Immature natural killer cell (primary cell): ENCODE results near the gene KIAA0513. TPM values are rescaled to one million over a fixed set of nuclear protein-coding genes. Genes with fewer than 3 reads are reported as not detected.

Experiments
- DNase-seq, 3 donors: peaks; one replicate each; pipeline ENCODE4 v3.0.0; 2022; ENCODE audit warnings: mixed read lengths in 1 of 3
- H3K27ac Mint-ChIP-seq, 6 donors: one replicate each; pipeline ENCODE4 v1.8.0; 2020; ENCODE audit warnings: mixed read lengths in 6 of 6, mild to moderate bottlenecking in 5 of 6, inconsistent platforms in 4 of 6, moderate library complexity in 3 of 6
- H3K27me3 Mint-ChIP-seq, 3 donors: one replicate each; pipeline ENCODE4 v1.8.0; 2020 to 2021; ENCODE audit warnings: low read depth in 3 of 3, mild to moderate bottlenecking in 3 of 3, mixed read lengths in 3 of 3, moderate library complexity in 3 of 3, inconsistent platforms in 1 of 3
- H3K36me3 Mint-ChIP-seq, 3 donors: one replicate each; pipeline ENCODE4 v1.8.0; 2020; ENCODE audit warnings: mixed read lengths in 3 of 3, inconsistent platforms in 2 of 3, mild to moderate bottlenecking in 2 of 3
- H3K4me1 Mint-ChIP-seq, 2 donors: one replicate each; pipeline ENCODE4 v1.8.0; 2020; ENCODE audit warnings: inconsistent platforms in 2 of 2, mild to moderate bottlenecking in 2 of 2, mixed read lengths in 2 of 2, moderate library complexity in 1 of 2
- H3K4me3 Mint-ChIP-seq, 5 donors: one replicate each; pipeline ENCODE4 v1.8.0; 2020; ENCODE audit warnings: mild to moderate bottlenecking in 5 of 5, mixed read lengths in 5 of 5, inconsistent platforms in 3 of 5, moderate library complexity in 3 of 5
- H3K9me3 Mint-ChIP-seq, 6 donors: one replicate each; pipeline ENCODE4 v1.8.0; 2020; ENCODE audit warnings: mild to moderate bottlenecking in 6 of 6, mixed read lengths in 6 of 6, inconsistent platforms in 4 of 6, moderate library complexity in 3 of 6
- polyA plus RNA-seq, 3 donors: library from polyadenylated mRNA; unstranded; fragments of 300-500 nt; fragmentation: Illumina TruSeq; gene quantifications; one replicate each; pipeline ENCODE4 v1.2.3, GENCODE V29; 2021

KIAA0513 gene
- polyA plus RNA-seq, 3 donors from 2014 or later = 0.11 to 8.7 (median 4.4) TPM

DNA sequence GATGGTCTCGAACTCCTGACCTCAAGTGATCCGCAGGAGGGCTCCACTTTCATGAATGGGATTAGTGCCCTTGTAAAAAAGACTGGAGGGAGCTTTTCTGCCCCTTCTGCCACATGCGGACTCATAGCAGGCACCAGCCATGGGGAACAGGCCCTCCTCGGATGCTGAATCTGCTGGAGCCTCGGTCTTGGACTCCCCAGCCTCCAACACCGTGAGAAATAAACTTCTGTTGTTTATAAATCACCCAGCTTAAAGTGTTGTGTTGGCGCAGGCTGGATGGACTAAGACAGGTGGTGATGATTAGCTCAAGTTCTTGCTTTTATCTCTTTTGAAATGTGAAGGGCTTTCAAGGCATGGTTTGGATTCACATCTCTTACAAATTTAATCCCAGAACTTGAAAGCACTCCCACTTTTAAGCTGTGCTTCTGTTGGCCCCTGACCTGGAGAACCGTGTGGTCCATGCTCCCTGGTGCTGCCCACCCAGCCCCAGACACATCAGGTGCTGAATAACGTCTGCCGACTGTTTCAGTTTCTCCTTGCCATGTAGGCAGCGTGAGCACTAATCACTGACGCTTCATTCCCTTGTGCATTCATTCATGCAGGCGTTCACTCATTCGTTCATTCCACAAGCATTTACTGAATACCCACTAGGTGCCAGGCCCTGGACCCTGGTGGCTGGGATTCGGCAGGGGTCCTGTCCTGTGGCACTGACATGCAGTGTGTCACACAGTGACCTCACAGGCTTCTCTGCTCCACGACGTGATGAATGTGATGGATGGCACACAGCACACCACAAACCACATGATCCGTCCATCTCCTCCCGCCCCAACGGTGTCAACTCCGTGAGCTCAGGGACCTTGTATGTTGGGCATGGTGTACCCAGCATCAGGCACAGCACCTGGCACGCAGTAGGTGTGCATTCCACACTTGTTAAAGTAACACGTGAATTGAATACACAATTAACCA, 75.8 kb downstream of the KIAA0513 start:
- peak overlapping the region; percentile 70 to 90 (median 83) for H3K4me3 Mint-ChIP-seq
- H3K27me3 Mint-ChIP-seq = peaks cover 4 to 28% (median 15%) of the 10 kb centered on the region in 3 donors
- peaks cover 0 to 3% (median 0%) of the 10 kb centered on the region in 3 donors for H3K36me3 Mint-ChIP-seq
- peak overlapping the region; percentile 93 to 100 (median 94) for H3K27ac Mint-ChIP-seq
- DNase-seq = peak; percentile 65 to 71 (median 69)
- H3K9me3 Mint-ChIP-seq = no peaks in the 10 kb centered on the region
- H3K4me1 Mint-ChIP-seq = peaks cover 80 to 89% of the 10 kb centered on the region in 2 donors

DNA sequence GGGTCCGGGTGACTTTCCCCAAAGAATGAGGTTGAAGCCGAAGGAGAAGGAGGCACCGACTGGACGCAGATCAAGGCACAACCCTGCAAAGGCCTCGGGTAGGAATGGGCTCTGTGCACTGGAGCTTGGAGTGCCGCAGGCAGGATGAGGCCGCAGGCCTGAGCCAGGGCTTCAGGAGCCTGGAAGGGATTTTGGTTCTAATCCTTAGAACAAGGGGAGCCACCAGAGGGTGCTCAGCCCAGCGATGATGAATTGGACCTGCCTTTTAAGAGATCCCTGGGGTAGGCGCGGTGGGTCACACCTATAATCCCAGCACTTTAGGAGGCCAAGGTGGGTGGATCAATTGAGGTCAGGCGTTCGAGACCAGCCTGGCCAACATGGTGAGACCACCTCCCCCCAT, 76.6 kb downstream of the KIAA0513 start:
- Mint-ChIP-seq H3K4me1 (peaks cover 78 to 84% of the 10 kb centered on the region in 2 donors), H3K27me3 (peaks cover 4 to 28% (median 15%) of the 10 kb centered on the region in 3 donors), H3K27ac (peak overlapping the region; percentile 93 to 100 (median 94)), H3K9me3 (no peaks in the 10 kb centered on the region), H3K4me3 (peak overlapping the region; percentile 70 to 90 (median 83)), H3K36me3 (peaks cover 0 to 3% (median 0%) of the 10 kb centered on the region in 3 donors)
- no peak for DNase-seq

DNA sequence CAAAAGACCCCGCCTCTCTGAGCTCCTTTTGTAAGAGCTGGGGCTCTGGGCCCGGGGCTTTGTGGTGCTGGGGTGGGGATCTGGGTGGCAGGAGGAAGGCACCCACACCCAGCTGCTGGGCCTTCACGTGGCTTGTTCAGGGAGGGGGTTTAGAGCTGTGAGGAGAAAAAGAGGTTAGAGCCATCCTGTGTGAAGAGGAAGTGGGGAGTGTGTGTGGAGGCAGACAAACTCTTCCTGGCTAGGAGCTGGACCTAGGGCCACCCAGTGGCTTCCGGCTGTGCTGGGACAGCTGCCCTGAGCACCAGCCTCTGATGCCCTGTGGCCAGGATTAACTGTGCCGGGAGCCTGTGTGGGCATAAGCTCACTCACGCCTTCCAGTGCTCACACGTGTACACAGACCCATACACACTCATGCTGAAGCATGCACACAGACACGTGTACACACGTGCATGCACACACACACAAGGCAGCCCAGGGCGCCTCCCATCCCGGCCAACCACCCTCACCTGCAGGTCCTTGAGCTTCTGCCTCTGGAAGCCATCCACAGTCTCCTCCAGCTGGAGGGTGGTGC, 77.3 kb downstream of the KIAA0513 start:
- H3K36me3 Mint-ChIP-seq = peaks cover 0 to 3% (median 0%) of the 10 kb centered on the region in 3 donors
- no peaks in the 10 kb centered on the region for H3K9me3 Mint-ChIP-seq
- peaks cover 4 to 22% (median 12%) of the 10 kb centered on the region in 3 donors for H3K27me3 Mint-ChIP-seq
- H3K27ac Mint-ChIP-seq = peak overlapping the region; percentile 93 to 100 (median 94)
- H3K4me3 Mint-ChIP-seq = peak overlapping the region; percentile 70 to 90 (median 77)
- DNase-seq = peak; percentile 89 to 91 (median 90)
- H3K4me1 Mint-ChIP-seq = peaks cover 71 to 81% of the 10 kb centered on the region in 2 donors

DNA sequence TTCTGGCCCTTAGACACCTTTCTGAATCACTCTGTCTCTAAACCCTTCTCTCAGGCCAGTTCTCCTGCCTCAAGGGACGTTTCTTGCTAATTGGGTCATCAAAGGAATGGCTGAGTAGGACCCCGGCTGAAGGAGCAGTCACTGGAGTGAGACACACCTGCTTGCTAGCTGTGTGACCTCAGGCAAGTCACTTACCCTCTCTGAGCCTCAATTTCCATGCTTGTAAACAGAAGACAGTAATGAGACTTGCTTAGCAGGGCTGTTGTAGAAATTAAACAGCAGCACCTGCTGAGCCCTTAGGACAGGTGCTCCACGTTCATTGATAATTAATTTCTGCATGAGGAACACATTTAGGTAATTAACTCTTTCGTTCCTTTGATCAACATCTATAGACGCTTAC, 77.9 kb downstream of the KIAA0513 start:
- Mint-ChIP-seq H3K9me3 (no peaks in the 10 kb centered on the region), H3K36me3 (peaks cover 0 to 3% (median 0%) of the 10 kb centered on the region in 3 donors), H3K4me1 (peaks cover 65 to 75% of the 10 kb centered on the region in 2 donors), H3K27ac (peak overlapping the region; percentile 93 to 100 (median 94)), H3K4me3 (peak overlapping the region; percentile 70 to 90 (median 77)), H3K27me3 (peaks cover 4 to 19% (median 9%) of the 10 kb centered on the region in 3 donors)
- no peak for DNase-seq

DNA sequence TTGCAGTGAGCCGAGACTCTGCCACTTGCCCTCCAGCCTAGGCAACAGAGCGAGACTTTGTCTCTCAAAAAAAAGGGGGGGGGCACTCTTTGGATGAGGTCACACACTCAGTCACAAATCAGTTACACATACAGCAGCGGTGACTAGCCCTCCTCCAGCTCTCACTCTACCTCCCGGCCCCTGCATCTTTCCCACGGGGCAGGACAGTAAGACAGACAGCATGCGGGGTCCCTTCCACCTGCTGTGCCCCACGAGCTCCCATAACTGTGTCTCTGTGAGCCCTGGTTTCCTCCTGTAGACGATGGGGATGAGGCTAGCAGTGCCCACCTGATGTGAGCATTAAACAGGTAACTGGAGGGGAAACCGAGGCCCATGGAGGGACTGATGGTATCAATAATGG, 79.5 kb downstream of the KIAA0513 start:
- Mint-ChIP-seq H3K9me3 (no peaks in the 10 kb centered on the region), H3K27me3 (peaks cover 3 to 11% (median 7%) of the 10 kb centered on the region in 3 donors), H3K4me1 (peaks cover 55 to 66% of the 10 kb centered on the region in 2 donors), H3K4me3 (no peak overlapping the region), H3K36me3 (peaks cover 0 to 1% (median 0%) of the 10 kb centered on the region in 3 donors), H3K27ac (peak overlapping the region in 3 of 6 donors; percentile 17 to 100 (median 94))
- DNase-seq = no peak

DNA sequence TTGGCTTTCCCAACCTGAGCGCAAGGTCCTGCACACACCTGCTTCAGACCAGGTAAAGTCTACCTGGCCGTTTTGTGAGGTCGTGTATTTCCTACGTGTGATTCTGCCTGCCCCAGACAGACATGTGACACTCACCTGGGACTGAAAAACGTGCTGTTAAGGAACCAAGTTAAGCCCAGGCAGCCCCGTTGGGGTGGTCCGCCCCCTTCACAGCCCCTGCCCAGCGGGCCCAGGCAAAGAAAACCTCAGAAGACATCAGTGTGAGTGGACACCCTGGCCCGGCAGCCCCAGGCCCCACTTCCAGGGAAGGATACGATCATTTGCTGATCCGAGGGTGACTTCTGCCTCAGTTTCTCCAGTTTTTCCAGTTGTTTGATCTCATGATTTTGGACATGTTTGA, 79.9 kb downstream of the KIAA0513 start:
- Mint-ChIP-seq H3K4me1 (peaks cover 53 to 62% of the 10 kb centered on the region in 2 donors), H3K27me3 (peaks cover 3 to 10% (median 7%) of the 10 kb centered on the region in 3 donors), H3K9me3 (no peaks in the 10 kb centered on the region), H3K27ac (peak overlapping the region in 5 of 6 donors; percentile 4 to 94 (median 55)), H3K4me3 (no peak overlapping the region), H3K36me3 (no peaks in the 10 kb centered on the region)
- no peak for DNase-seq

DNA sequence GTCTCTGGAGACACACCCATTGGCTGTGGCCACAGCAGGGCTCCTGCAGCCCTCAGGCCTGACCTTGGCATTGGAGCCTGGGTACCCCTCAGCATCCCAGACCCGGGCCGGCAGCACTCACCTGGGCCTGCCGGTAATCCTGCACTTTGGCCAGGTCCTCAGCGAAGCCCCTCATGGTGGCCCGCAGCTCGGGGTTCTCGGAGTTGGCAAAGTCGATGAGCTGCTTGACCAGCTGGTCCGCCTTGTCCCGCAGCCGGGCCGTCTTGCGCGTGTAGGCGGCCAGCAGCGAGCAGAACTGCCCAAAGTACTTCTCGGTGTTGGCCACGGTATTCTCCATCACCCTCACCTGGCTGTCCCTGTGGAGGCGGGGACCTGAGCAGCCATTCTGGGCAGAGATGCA, 82.5 kb downstream of the KIAA0513 start:
- no peak overlapping the region for H3K4me3 Mint-ChIP-seq
- no peaks in the 10 kb centered on the region for H3K36me3 Mint-ChIP-seq
- H3K27ac Mint-ChIP-seq = no peak overlapping the region
- peaks cover 43 to 62% of the 10 kb centered on the region in 2 donors for H3K4me1 Mint-ChIP-seq
- peaks cover 2 to 6% (median 4%) of the 10 kb centered on the region in 3 donors for H3K27me3 Mint-ChIP-seq
- H3K9me3 Mint-ChIP-seq = peaks cover 0 to 1% (median 0%) of the 10 kb centered on the region in 6 donors
- DNase-seq = no peak

DNA sequence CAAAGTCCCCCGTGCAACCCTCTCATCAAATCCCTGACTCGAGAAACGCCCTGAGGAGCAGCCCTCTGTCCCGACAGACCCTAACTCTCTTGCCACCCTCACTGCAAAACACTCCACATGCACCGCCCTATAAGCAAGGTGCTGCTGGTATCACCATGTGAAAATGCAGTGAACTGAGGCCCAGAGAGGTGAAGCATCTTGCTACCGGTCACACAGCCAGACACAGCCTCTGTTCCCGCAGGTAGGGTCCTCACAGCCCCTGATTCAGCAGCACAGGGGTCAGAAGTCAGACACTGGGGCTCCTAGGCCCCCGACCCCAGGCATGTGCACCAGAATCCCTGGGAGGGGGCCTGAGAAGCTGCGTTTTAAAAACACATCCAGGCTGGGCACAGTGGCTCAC, 83.6 kb downstream of the KIAA0513 start:
- Mint-ChIP-seq H3K36me3 (no peaks in the 10 kb centered on the region), H3K4me3 (no peak overlapping the region), H3K4me1 (peaks cover 38 to 57% of the 10 kb centered on the region in 2 donors), H3K9me3 (peaks cover 0 to 1% (median 0%) of the 10 kb centered on the region in 6 donors), H3K27ac (peak overlapping the region in 2 of 6 donors; percentile 80 to 81), H3K27me3 (peaks cover 6% of the 10 kb centered on the region in 3 donors)
- DNase-seq = no peak

DNA sequence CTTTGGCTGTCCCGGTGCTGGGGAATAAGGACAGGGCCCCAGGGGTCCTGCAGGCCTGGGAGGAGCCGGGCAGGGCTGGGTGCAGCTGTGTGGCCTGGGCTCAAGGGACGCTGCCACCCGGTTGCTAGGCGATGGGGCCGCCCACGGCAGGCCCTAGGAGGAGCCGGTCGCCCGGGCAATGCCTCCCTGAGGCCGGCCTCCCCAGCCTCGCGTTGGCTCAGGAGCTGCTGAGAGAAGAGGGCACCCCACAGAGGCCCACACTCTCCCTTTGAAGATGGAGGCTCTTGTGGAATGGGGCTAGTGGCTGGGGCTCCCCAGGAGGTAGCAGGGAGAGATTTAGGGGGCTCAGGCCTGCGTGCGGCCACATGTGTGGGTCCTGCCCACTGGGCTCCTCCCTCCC, 84.8 kb downstream of the KIAA0513 start, which contains the start of gene CIBAR2:
Gene CIBAR2, minus strand, starts transcription at position 109 of the 400 bp plus-strand sequence. CDS start 120 bp downstream, outside the sequence.
- no peaks in the 10 kb centered on the region for H3K36me3 Mint-ChIP-seq
- peaks cover 35 to 55% of the 10 kb centered on the region in 2 donors for H3K4me1 Mint-ChIP-seq
- H3K9me3 Mint-ChIP-seq = peaks cover 0 to 1% (median 0%) of the 10 kb centered on the region in 6 donors
- no peak for DNase-seq
- no peak within 1 kb of the TSS for H3K4me3 Mint-ChIP-seq
- peaks cover 5 to 6% (median 6%) of the 10 kb centered on the region in 3 donors for H3K27me3 Mint-ChIP-seq
- peak within 1 kb of the TSS in 4 of 6 donors; percentile 23 to 74 (median 46) for H3K27ac Mint-ChIP-seq

DNA sequence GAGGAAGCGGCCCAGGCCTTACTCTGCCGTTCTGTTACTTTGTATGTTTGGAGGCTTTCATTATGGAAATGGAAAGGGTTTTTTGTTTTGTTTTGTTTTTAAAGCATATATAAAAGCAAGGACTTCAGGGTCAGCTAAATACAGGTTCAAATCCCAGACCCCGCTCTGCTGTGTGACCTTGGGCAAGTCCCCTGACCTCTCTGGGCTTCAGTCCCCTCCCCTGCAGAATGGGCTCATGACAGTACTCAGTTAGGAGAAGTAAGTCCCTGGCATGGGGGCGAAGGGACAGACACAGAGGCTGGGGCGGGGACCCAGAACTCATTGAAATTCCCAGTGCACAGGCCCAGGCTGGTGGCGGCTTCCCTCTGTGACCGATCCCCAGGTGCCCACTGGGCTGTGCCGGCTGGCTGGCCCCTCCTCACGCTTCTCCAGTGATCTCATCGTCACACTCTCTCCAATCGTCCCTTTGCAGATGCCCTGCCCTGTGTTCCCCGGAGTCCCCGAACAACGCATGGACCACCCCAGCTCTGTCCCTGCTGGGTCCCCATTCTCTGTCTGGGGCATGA, 85.7 kb downstream of the KIAA0513 start:
- no peak overlapping the region for H3K4me3 Mint-ChIP-seq
- peak overlapping the region in 5 of 6 donors; percentile 17 to 98 (median 54) for H3K27ac Mint-ChIP-seq
- H3K4me1 Mint-ChIP-seq = peaks cover 32 to 49% of the 10 kb centered on the region in 2 donors
- DNase-seq = no peak
- peaks cover 5 to 7% (median 6%) of the 10 kb centered on the region in 3 donors for H3K27me3 Mint-ChIP-seq
- H3K9me3 Mint-ChIP-seq = peaks cover 0 to 1% (median 0%) of the 10 kb centered on the region in 6 donors
- H3K36me3 Mint-ChIP-seq = no peaks in the 10 kb centered on the region

DNA sequence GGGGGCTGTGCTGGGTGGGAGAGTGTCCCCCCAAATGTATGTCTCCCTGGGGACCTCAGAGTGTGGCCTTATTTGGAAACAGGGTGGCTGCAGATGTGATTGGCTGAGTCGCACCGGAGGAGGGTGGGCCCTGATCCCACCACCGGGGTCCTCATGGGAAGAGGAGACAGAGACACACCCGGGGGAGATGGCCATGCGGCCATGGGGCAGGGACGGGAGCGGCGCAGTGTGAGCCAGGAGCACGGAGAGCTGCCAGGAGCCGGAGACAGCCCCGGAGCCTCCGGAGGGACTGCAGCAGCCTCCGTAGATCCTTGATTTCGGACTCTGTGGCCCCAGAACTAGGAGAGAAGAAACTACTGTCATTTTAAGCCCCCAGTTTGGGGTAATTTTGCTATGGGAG, 86.3 kb downstream of the KIAA0513 start:
- Mint-ChIP-seq H3K4me1 (peaks cover 32 to 49% of the 10 kb centered on the region in 2 donors), H3K27me3 (peaks cover 5 to 7% (median 6%) of the 10 kb centered on the region in 3 donors), H3K27ac (peak overlapping the region in 4 of 6 donors; percentile 49 to 98 (median 74)), H3K36me3 (no peaks in the 10 kb centered on the region), H3K4me3 (no peak overlapping the region), H3K9me3 (peaks cover 0 to 1% (median 0%) of the 10 kb centered on the region in 6 donors)
- no peak for DNase-seq

DNA sequence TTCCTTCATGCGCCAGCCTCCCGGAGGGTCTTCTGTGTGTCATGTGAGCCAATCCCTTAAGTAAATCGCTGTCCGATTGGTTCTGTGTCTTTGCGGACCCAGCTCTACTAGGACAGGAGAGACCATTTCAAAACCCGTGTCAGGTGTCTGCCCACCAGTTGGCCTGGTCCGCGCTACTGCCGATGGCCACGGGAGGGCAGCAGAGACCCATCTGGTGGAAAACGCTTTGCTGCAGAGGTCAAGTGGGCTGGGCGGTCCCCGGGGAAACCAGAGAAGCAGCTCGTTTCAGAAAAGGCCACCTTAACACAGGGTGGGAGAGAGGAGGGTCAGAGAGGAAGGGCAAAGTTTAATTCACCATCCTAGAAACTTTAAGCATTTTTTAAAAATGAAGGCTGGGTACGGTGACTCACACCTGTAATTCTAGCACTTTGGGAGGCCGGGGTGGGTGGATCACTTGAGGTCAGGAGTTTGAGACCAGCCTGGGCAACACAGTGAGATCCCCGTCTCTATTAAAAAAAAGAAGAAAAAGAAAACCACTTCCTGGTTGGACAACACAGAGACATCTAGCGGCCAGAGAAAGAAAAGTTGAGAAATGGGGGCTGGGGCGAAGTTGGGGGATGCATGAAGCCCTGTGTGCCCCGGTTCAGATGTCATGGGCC, 87.4 kb downstream of the KIAA0513 start:
- Mint-ChIP-seq H3K27ac (peak overlapping the region; percentile 89 to 99 (median 96)), H3K4me1 (peaks cover 32 to 44% of the 10 kb centered on the region in 2 donors), H3K27me3 (peaks cover 5 to 7% (median 6%) of the 10 kb centered on the region in 3 donors), H3K9me3 (peaks cover 0 to 1% (median 0%) of the 10 kb centered on the region in 6 donors), H3K36me3 (no peaks in the 10 kb centered on the region), H3K4me3 (peak overlapping the region; percentile 73 to 86 (median 78))
- peak; percentile 84 to 88 (median 86) for DNase-seq
